OCI-LY1 (cell line): ENCODE measurements around the gene IQSEC3.

Experiments used
- EZH2 ChIP-seq: fragments of 200-600 bp; sonication (generic), shearing (Covaris generic); IDR thresholded peaks from 2 replicates; pipeline ENCODE4 v1.8.0; 2017; ENCODE audit warnings: borderline replicate concordance, mixed run types, mild to moderate bottlenecking, antibody characterized with exemption, low read length, moderate library complexity, mixed read lengths
- TF ChIP-seq, protein P1 (sequence below): fragments of 200-600 bp; sonication (generic), shearing (Covaris generic); IDR thresholded peaks from 2 replicates; pipeline ENCODE4 v1.5.1; 2017; ENCODE audit warnings: mild to moderate bottlenecking, antibody characterized with exemption, low read length, moderate library complexity, mixed read lengths

DNA sequence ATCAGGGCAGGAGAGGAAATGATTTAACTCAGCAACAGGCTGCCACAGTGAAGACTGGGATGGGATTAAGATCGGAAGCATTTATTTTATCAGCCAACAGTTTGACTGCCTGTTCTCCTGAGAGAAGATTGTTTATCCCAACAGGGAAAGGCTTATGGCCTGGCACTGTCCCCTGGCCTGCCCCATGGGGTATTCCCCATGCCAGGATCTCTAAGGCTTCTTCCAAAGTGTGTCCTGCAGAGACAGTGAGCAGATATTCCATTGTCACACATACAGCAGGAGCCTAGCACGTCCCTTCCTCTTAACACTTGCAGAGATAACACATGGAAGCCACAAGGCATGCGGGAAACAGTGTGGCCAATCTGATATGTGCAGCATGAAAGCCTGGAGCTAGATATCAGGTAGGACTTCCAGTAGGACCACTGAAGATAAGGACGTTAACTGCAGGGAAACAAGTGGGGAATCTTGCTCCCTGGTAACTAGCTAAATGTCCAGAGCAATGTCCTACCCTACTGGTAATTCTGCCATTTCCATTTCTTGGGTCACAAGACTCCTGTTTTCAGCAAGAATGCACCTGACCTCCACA, 48.2 kb downstream of the IQSEC3 start:
- TF ChIP-seq, protein P1, sequence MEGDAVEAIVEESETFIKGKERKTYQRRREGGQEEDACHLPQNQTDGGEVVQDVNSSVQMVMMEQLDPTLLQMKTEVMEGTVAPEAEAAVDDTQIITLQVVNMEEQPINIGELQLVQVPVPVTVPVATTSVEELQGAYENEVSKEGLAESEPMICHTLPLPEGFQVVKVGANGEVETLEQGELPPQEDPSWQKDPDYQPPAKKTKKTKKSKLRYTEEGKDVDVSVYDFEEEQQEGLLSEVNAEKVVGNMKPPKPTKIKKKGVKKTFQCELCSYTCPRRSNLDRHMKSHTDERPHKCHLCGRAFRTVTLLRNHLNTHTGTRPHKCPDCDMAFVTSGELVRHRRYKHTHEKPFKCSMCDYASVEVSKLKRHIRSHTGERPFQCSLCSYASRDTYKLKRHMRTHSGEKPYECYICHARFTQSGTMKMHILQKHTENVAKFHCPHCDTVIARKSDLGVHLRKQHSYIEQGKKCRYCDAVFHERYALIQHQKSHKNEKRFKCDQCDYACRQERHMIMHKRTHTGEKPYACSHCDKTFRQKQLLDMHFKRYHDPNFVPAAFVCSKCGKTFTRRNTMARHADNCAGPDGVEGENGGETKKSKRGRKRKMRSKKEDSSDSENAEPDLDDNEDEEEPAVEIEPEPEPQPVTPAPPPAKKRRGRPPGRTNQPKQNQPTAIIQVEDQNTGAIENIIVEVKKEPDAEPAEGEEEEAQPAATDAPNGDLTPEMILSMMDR: no peak
- no peak for TF ChIP-seq EZH2
